NCI-H1436 (cell line): ENCODE data around the gene MMD.
"Not testable (repeated sequence)": the region's sequence is repeated elsewhere in the genome, so short reads cannot be mapped to it uniquely, and the experiment has no call there.

Experiments
- DNase-seq: peaks from one replicate; lab custom pipeline; 2025; lab: John Stamatoyannopoulos, UW

Gene MMD

GRCh38 chr17:55421179-55421934, at the start of gene MMD:
TSS of gene MMD (minus strand) at chr17:55421835. CDS start at chr17:55421695, 140 bp downstream.
- DNase-seq, result no peak

- no peak for DNase-seq
These were observed 45.0 kb upstream of the MMD start for GRCh38 chr17:55466671-55467070.

- not testable (repeated sequence) for DNase-seq
These were observed 44.1 kb upstream of the MMD start for GRCh38 chr17:55465771-55466170.

GRCh38 chr17:55463600-55463999, 42.0 kb upstream of the MMD start:
- DNase-seq, result no peak

DNA sequence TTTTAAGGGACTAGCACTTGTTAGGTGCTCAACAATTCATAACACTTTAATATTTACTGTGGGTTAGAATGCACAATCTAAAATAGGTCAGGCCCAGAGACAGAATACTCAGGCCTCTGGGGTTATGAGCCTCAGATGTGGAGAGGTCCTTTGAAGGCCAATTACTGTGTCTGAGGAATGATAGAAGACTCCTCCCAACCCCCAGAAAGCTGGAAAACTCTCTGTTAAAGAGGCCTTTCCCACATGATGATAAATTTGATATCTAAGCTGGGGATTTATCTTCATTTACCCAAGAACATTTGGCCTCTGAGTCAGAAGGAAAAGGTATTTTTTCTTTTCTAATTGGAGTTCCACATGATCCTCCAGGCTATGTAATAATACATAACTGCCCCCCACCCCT, 41.1 kb upstream of the MMD start:
- no peak for DNase-seq

- no peak for DNase-seq
These were observed 40.6 kb upstream of the MMD start for GRCh38 chr17:55462234-55462633.

- no peak for DNase-seq
These were observed 37.3 kb upstream of the MMD start for GRCh38 chr17:55458978-55459377.

- DNase-seq, result no peak
These were observed 36.8 kb upstream of the MMD start for GRCh38 chr17:55458287-55458900.

- DNase-seq, result no peak
These were observed 34.9 kb upstream of the MMD start for GRCh38 chr17:55456307-55457240.

- DNase-seq, result no peak
These were observed 33.4 kb upstream of the MMD start for GRCh38 chr17:55454906-55455474.

- DNase-seq, result no peak
These were observed 32.4 kb upstream of the MMD start for GRCh38 chr17:55453839-55454557.

DNA sequence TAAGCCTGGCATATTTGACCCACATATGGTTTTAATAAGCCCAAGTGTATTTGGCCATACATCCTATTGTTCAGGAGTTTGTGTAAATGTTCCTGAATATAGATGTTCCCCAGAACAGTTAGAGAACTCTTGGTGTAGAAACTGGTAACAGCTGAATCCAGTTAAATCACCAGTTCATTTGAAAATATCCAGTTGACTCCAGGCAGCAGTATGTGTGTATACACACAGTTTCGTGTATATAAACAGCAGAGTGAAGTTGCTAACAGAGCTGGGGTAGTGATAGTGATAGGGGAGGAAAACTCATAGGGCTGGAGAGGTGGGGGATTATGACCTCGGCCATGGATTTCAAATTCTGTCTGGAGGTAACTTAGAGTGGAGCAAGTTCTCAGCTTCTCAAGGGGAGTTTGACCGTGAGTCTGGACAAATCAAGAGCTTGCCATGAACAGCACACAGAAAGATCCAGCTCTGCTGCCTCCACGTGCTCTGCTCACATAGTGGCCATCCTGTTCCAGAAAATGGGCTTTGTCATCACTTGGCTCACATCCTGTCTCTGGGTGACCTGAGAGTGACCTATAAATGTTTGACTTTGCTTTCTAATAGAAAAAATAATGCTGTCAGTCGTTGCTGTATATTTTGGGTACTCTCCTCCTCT, 30.6 kb upstream of the MMD start:
- DNase-seq, result no peak

DNA sequence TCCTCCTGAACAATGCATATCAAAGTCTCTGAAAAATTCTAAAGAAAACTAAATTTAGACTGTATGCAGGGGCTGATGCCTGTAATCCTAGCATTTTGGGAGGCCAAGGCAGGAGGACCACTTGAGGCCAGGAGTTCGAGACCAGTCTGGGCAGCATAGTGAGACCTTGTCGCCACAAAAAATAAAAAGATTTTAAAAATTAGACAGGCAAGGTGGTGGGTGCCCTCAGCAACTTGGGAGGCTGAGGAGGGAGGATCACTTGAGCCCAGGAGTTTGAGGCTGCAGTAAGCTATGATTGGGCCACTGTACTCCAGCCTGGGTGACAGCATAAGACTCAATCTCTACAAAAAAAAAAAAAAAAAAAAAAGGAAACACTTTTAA, 30.1 kb upstream of the MMD start:
- no peak for DNase-seq

- no peak for DNase-seq
These were observed 29.6 kb upstream of the MMD start for GRCh38 chr17:55451203-55451641.

- DNase-seq, result no peak
These were observed 28.7 kb upstream of the MMD start for GRCh38 chr17:55450232-55450825.

DNA sequence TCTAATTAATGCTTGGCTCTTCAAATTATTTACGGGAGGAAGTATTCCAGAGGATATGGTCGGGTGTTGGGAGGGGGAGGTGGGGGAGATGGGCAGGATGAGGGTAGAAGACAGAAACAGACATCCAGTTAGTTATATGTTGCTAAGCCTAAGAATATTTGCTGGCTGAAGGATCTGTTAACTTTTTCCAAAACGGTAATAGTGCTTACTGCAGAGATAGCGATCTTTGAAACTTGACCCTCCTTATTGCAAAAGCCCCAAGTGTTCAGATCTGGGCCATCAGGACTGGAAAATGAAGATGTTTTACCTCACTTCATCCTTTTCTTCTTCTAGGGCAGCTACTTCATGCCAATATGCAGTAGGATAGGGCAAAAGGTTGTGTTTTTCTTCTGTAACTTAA, 27.0 kb upstream of the MMD start:
- DNase-seq, result no peak

GRCh38 chr17:55446581-55447205, 25.1 kb upstream of the MMD start:
- no peak for DNase-seq

DNA sequence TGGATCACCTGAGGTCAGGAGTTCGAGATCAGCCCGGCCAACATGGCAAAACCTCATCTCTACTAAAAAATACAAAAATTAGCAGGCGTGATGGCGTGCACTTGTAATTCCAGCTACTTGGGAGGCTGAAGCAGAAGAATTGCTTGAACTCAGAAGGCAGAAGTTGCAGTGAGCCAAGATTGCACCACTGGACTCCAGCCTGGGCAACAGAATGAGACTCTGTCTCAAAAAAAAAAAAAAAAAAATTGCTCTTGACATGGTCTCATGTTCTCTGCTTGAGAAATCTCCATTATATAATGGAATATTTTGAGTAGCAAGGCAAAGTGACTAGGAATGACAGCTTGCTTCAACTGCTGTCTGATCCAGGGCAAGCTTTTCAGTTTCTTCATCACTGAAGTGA, 24.4 kb upstream of the MMD start:
- DNase-seq, result not testable (repeated sequence)

DNA sequence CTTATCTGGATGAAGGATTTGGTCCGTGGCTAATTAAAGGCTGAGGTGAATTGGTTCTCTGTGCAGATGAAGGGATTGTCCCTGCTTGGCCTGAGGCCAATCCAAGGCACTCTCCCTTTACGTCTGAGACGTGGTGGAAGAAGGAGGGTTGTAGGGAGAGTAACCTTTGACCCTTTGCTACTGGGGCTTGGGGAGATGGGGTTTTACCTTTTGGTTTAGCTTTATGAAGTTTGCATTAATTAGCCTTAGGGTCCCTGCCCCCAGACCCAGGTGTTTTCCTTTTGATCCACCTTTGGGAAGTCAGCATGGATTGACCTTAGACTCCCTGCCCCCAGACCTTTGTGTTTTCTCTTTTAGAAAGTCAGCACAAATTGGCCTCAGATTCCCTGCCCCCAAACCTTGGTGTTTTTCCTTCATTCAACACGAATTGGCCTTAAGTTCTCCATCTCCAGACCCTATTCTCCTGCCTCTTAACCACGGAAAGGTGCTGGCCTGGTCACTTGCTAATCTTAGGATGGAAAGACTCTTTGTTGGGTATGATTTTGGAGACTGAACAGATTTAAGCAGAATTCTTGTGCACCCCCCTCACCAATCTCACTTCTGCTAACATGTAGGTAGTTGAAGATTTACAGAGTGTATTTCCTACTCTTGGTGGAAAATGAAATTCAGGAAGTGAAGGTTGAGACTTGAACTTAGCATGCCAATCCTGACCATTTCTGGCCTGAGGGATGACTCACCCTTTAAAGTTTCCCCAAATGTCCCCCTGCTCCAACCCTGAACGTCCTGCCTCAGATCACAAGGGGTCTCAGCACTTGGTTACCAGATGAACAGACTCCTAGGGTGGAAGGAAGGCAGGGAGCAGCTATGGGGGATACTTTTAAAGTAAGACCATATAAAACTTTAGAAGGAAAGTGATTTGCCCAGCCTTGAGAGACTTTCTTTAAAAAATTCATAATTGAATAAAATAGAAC, 23.1 kb upstream of the MMD start:
- no peak for DNase-seq
